OCI-LY7 (cell line): Measurements from ENCODE around the gene PBX1. TPM values are rescaled to one million over a fixed set of nuclear protein-coding genes. Genes with fewer than 3 reads are reported as not detected.

ENCODE experiments used
- BruUV-seq: library from RNA; stranded (reverse); fragments of 400-500 nt; replicated peaks from 2 replicates; lab custom pipeline; 2021; lab: Mats Ljungman, UMichigan
- CTCF ChIA-PET: fragments of 300-600 bp; sonication (Branson Sonifier 250); formaldehyde crosslinking; loops from one replicate; lab custom pipeline; 2022; ENCODE audit warnings: antibody characterized with exemption; ENCODE audit not compliant: unreplicated experiment; lab: Charles Lee
- POLR2A ChIA-PET: fragments of 300-600 bp; sonication (Branson Sonifier 250); formaldehyde crosslinking; loops from one replicate; lab custom pipeline; 2022; ENCODE audit warnings: antibody characterized with exemption; lab: Charles Lee
- DNase-seq: peaks from one replicate; pipeline ENCODE4 v3.0.0-alpha.2; 2015; ENCODE audit warnings: low spot score
- H2AFZ ChIP-seq: fragments of 200-600 bp; sonication (generic), shearing (Covaris generic); 2 replicates; pipeline ENCODE4 v1.6.1; 2014; ENCODE audit warnings: mild to moderate bottlenecking, antibody characterized with exemption, low read length, moderate library complexity
- H3K27ac ChIP-seq: fragments of 200-600 bp; sonication (generic); 2 replicates; pipeline ENCODE4 v1.5.1; 2014; ENCODE audit warnings: mixed run types, low read depth, mild to moderate bottlenecking, moderate library complexity, low read length, inconsistent platforms; ENCODE audit not compliant: poor library complexity, severe bottlenecking
- H3K36me3 ChIP-seq: fragments of 200-600 bp; sonication (generic); 2 replicates; pipeline ENCODE4 v1.6.1; 2014; ENCODE audit warnings: mild to moderate bottlenecking, antibody characterized with exemption, low read length, moderate library complexity, mixed read lengths; ENCODE audit not compliant: insufficient read depth
- H3K4me1 ChIP-seq: fragments of 200-600 bp; sonication (generic); 2 replicates; pipeline ENCODE4 v1.5.1; 2014; ENCODE audit warnings: mild to moderate bottlenecking, low read length; ENCODE audit not compliant: insufficient read depth, poor library complexity, severe bottlenecking
- H3K4me2 ChIP-seq: fragments of 200-600 bp; sonication (generic); 2 replicates; pipeline ENCODE4 v1.6.1; 2014; ENCODE audit warnings: mild to moderate bottlenecking, low read length
- H3K4me3 ChIP-seq: fragments of 200-600 bp; sonication (generic); 2 replicates; pipeline ENCODE4 v1.5.1; 2014; ENCODE audit warnings: mild to moderate bottlenecking, low read depth, low read length; ENCODE audit not compliant: poor library complexity, severe bottlenecking
- H3K79me2 ChIP-seq: fragments of 200-600 bp; sonication (generic); 2 replicates; pipeline ENCODE4 v1.6.1; 2016; ENCODE audit warnings: low read depth, mild to moderate bottlenecking, low read length, moderate library complexity, mixed read lengths; ENCODE audit not compliant: insufficient read depth
- H3K9me2 ChIP-seq: fragments of 200-600 bp; sonication (generic); 2 replicates; pipeline ENCODE4 v1.6.1; 2016; ENCODE audit warnings: mild to moderate bottlenecking, low read length, mixed read lengths; ENCODE audit not compliant: insufficient read depth
- H3K9me3 ChIP-seq: fragments of 200-600 bp; sonication (generic); 2 replicates; pipeline ENCODE4 v1.6.1; 2014; ENCODE audit warnings: mild to moderate bottlenecking, mixed run types, low read length, mixed read lengths
- H4K20me1 ChIP-seq: fragments of 200-600 bp; sonication (generic); 2 replicates; pipeline ENCODE4 v1.6.1; 2014; ENCODE audit warnings: mild to moderate bottlenecking, antibody characterized with exemption, low read length, moderate library complexity, mixed read lengths; ENCODE audit not compliant: insufficient read depth
- EZH2phosphoT487 ChIP-seq: fragments of 200-600 bp; sonication (generic); IDR thresholded peaks from 2 replicates; pipeline ENCODE4 v1.6.1; 2018; ENCODE audit warnings: low read depth, borderline replicate concordance, mild to moderate bottlenecking, mixed run types, antibody characterized with exemption, low read length, moderate library complexity, mixed read lengths
- intact Hi-C: fragments of 100-400 bp; cut with micrococcal nuclease; formaldehyde crosslinking; loops from one replicate; pipeline ENCODE4 v1.10.0; 2022; ENCODE audit not compliant: unreplicated experiment
- total RNA-seq, 2 experiments: library from RNA; depleted of rRNA in 1 of 2; stranded (reverse); fragments of >200 nt in 1 of 2; shearing (Covaris generic) in 1 of 2; gene quantifications; 2 replicates each; pipeline ENCODE4 v1.2.3, GENCODE V29; 2014 to 2022
- TF ChIP-seq, protein P1 (sequence below): fragments of 200-600 bp; sonication (generic); conservative IDR thresholded peaks from 2 replicates; pipeline ENCODE4 v1.5.1; 2014; ENCODE audit warnings: mild to moderate bottlenecking, antibody characterized with exemption, low read length, moderate library complexity, mixed read lengths

PBX1 gene
- total RNA-seq, 2 experiments from 2014 or later: not detected

DNA sequence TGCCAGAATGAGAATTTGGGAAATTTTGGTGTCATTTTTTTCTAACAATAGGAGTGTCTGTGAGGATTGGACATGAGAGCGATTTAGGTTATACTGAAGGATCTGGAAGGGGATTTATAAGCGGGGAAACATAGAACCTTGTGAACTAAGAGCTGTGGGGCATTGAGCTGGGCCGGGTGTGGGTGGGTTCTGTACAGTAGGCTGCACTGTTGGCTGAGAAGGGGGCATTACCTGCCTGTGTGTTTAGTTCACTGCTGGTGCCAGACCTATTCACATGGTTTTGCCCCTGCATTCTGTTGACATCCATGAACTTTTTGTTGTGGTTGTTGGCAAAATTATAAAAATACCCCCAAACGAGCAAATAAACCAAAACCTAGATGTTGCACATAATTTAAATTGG is 8.8 kb downstream of the PBX1 start:
- H3K36me3 ChIP-seq: no peaks in the 10 kb centered on the region
- H4K20me1 ChIP-seq: no peaks in the 10 kb centered on the region
- no peaks in the 10 kb centered on the region for H3K79me2 ChIP-seq
- no peak overlapping the region for H3K4me3 ChIP-seq
- no peak for DNase-seq
- H3K27ac ChIP-seq: no peak overlapping the region
- intact Hi-C loops: no loop called here
- H2AFZ ChIP-seq: no peak overlapping the region
- no peaks in the 10 kb centered on the region for H3K9me2 ChIP-seq
- BruUV-seq: no TSS peak
- no peak overlapping the region for H3K4me2 ChIP-seq
- TF ChIP-seq EZH2phosphoT487: no peak
- TF ChIP-seq, protein P1, sequence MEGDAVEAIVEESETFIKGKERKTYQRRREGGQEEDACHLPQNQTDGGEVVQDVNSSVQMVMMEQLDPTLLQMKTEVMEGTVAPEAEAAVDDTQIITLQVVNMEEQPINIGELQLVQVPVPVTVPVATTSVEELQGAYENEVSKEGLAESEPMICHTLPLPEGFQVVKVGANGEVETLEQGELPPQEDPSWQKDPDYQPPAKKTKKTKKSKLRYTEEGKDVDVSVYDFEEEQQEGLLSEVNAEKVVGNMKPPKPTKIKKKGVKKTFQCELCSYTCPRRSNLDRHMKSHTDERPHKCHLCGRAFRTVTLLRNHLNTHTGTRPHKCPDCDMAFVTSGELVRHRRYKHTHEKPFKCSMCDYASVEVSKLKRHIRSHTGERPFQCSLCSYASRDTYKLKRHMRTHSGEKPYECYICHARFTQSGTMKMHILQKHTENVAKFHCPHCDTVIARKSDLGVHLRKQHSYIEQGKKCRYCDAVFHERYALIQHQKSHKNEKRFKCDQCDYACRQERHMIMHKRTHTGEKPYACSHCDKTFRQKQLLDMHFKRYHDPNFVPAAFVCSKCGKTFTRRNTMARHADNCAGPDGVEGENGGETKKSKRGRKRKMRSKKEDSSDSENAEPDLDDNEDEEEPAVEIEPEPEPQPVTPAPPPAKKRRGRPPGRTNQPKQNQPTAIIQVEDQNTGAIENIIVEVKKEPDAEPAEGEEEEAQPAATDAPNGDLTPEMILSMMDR: no peak
- CTCF ChIA-PET: no interaction called here
- H3K9me3 ChIP-seq: no peaks in the 10 kb centered on the region
- H3K4me1 ChIP-seq: no peaks in the 10 kb centered on the region
- POLR2A ChIA-PET: interaction anchor here (0.5 to 0.7 kb wide), 2 partner anchors 22 to 206 kb away, joined by 3 read pairs; no protein-coding TSS in a partner anchor

GRCh38 chr1:164569241-164569640 is 10.3 kb downstream of the PBX1 start:
- Histone ChIP-seq H4K20me1 (no peaks in the 10 kb centered on the region), H3K4me1 (no peaks in the 10 kb centered on the region), H3K4me2 (no peak overlapping the region), H3K79me2 (no peaks in the 10 kb centered on the region), H3K9me2 (no peaks in the 10 kb centered on the region), H3K27ac (no peak overlapping the region), H3K9me3 (no peaks in the 10 kb centered on the region), H3K36me3 (no peaks in the 10 kb centered on the region), H2AFZ (no peak overlapping the region), H3K4me3 (no peak overlapping the region)
- BruUV-seq: no TSS peak
- TF ChIP-seq EZH2phosphoT487: no peak
- TF ChIP-seq, protein P1: no peak
- CTCF ChIA-PET: no interaction called here
- DNase-seq: no peak
- POLR2A ChIA-PET: interaction anchor here (0.6 to 0.7 kb wide), 3 partner anchors 23 to 285 kb away, joined by 3 to 5 read pairs (median 3); no protein-coding TSS in a partner anchor
- intact Hi-C loops: no loop called here

GRCh38 chr1:164569866-164570265 is 10.9 kb downstream of the PBX1 start:
- no peak for DNase-seq
- no TSS peak for BruUV-seq
- H3K9me2 ChIP-seq: no peaks in the 10 kb centered on the region
- intact Hi-C loops: no loop called here
- H3K4me3 ChIP-seq: no peak overlapping the region
- no peak for TF ChIP-seq EZH2phosphoT487
- TF ChIP-seq, protein P1: no peak
- no peak overlapping the region for H2AFZ ChIP-seq
- POLR2A ChIA-PET: interaction anchor here (0.7 kb wide), 2 partner anchors 23 to 285 kb away, joined by 3 read pairs; no protein-coding TSS in a partner anchor
- H3K9me3 ChIP-seq: no peaks in the 10 kb centered on the region
- CTCF ChIA-PET: no interaction called here
- no peaks in the 10 kb centered on the region for H3K36me3 ChIP-seq
- no peak overlapping the region for H3K4me2 ChIP-seq
- no peaks in the 10 kb centered on the region for H3K4me1 ChIP-seq
- no peaks in the 10 kb centered on the region for H3K79me2 ChIP-seq
- no peak overlapping the region for H3K27ac ChIP-seq
- no peaks in the 10 kb centered on the region for H4K20me1 ChIP-seq
